ENCODE measurements around the gene C1QL2. TPM values are rescaled to one million over a fixed set of nuclear protein-coding genes. Genes with fewer than 3 reads are reported as not detected.

The C1QL2 gene
- total RNA-seq, 3 donors from 2014 or later (not counting 1 experiment from before 2014, with no cell fraction given) = not detected

DNA sequence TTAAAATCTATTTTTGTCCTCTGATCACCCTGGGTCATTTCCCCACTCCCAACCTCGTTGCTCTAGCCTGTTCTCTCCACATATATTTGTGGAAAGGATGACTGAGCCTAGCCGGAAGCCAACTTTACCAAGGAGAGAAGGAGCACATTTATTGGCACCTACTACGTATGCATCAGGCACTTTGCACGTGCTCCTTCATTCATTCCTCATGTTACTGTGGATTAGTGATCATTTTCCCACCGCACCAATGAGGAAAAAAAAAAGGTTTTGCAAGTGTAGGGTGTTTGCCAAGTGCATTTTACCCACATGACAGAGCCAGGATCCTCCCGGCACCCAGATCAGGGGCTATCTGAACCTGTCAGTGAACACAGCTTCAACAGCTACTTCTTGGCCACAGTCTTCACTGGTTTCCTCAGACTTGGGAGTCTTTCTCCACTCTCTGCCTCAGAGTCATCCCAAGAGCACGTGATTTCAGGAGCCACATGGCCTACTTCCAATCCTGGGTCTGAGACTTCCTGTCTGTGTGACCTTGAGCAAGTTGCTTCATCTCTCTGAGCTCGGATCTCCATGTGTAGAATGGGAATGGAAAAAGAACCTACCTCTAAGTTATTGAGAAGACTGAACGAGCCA lies 1.9 kb upstream of the C1QL2 start:
- TF ChIP-seq, protein P1, sequence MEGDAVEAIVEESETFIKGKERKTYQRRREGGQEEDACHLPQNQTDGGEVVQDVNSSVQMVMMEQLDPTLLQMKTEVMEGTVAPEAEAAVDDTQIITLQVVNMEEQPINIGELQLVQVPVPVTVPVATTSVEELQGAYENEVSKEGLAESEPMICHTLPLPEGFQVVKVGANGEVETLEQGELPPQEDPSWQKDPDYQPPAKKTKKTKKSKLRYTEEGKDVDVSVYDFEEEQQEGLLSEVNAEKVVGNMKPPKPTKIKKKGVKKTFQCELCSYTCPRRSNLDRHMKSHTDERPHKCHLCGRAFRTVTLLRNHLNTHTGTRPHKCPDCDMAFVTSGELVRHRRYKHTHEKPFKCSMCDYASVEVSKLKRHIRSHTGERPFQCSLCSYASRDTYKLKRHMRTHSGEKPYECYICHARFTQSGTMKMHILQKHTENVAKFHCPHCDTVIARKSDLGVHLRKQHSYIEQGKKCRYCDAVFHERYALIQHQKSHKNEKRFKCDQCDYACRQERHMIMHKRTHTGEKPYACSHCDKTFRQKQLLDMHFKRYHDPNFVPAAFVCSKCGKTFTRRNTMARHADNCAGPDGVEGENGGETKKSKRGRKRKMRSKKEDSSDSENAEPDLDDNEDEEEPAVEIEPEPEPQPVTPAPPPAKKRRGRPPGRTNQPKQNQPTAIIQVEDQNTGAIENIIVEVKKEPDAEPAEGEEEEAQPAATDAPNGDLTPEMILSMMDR (IDR thresholded peaks at IDR 0.05) = no peak
- Histone ChIP-seq H3K4me3 (ENCODE audit: low read length) (no peak overlapping the region), H3K36me3 (ENCODE audit: control insufficient read depth, insufficient read depth, low read length) (no peaks in the 10 kb centered on the region), H3K4me1 (ENCODE audit: control insufficient read depth, insufficient read depth, low read length) (no peaks in the 10 kb centered on the region), H3K9me3 (ENCODE audit: control insufficient read depth, insufficient read depth, low read length) (no peaks in the 10 kb centered on the region), H3K27ac (ENCODE audit: low read length) (no peak overlapping the region), H3K27me3 (ENCODE audit: control insufficient read depth, insufficient read depth, low read length) (peaks cover 2% of the 10 kb centered on the region)
- H3K4me3 Mint-ChIP-seq = no peak overlapping the region
- no peak for ATAC-seq
- peaks cover 37 to 47% of the 10 kb centered on the region in 2 donors for H3K27me3 Mint-ChIP-seq (ENCODE audit: low read depth in 2 of 2)
- H3K9me3 Mint-ChIP-seq = no peaks in the 10 kb centered on the region
- no peaks in the 10 kb centered on the region for H3K36me3 Mint-ChIP-seq
- WGBS (ENCODE audit: insufficient coverage) = 64% methylated on average over 6 of the region's 9 CpGs
- intact Hi-C loops (cut with micrococcal nuclease) = no loop called here
- DNase-seq = no peak
- no peaks in the 10 kb centered on the region for H3K4me1 Mint-ChIP-seq
- H3K27ac Mint-ChIP-seq = no peak overlapping the region

DNA sequence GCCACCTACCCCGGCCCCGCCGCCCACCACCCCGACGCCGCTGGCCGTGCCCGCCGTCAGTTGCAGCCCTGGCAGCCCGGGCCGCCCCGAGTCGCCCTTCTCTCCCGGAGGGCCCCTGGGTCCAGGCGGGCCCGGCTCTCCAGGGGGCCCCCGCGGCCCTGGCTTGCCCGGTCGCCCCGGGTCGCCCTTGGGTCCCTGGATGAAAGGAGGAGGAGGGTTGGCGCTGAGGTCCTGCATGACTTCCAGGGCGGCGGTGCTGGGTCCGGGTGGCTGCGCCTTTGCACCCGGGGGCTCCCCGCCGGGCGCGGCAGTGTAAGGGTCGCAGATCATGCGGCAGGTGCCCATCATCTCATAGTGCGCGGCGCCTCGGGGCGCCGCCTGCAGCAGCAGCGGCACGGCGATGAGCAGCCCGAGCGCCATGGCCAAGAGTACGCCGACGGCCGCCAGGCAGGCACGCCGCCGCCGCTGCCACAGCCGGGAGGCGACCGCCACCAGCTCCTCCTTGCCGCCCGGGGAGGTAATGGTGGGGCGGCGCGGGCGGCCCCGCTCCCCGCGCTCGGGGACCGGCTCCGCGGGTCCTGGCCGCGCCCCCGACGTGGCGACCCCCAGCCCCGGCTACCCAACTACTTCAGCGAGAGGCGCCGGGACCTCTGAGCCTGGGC lies 570 bp downstream of the C1QL2 start:
- no peak for DNase-seq
- no peak overlapping the region for H3K4me3 ChIP-seq (ENCODE audit: low read length)
- TF ChIP-seq, protein P1 (IDR thresholded peaks at IDR 0.05) = no peak
- Mint-ChIP-seq H3K27me3 (ENCODE audit: low read depth in 2 of 2) (peaks cover 42 to 56% of the 10 kb centered on the region in 2 donors), H3K4me3 (no peak overlapping the region), H3K4me1 (no peaks in the 10 kb centered on the region), H3K9me3 (no peaks in the 10 kb centered on the region), H3K36me3 (no peaks in the 10 kb centered on the region), H3K27ac (no peak overlapping the region)
- intact Hi-C loops (cut with micrococcal nuclease) = no loop called here
- no peak for ATAC-seq
- H3K9me3 ChIP-seq (ENCODE audit: control insufficient read depth, insufficient read depth, low read length) = no peaks in the 10 kb centered on the region
- H3K27me3 ChIP-seq (ENCODE audit: control insufficient read depth, insufficient read depth, low read length) = peaks cover 7% of the 10 kb centered on the region
- 7% methylated on average over 77 of the region's 78 CpGs for WGBS (ENCODE audit: insufficient coverage)
- no peaks in the 10 kb centered on the region for H3K4me1 ChIP-seq (ENCODE audit: control insufficient read depth, insufficient read depth, low read length)
- no peak overlapping the region for H3K27ac ChIP-seq (ENCODE audit: low read length)
- H3K36me3 ChIP-seq (ENCODE audit: control insufficient read depth, insufficient read depth, low read length) = no peaks in the 10 kb centered on the region

DNA sequence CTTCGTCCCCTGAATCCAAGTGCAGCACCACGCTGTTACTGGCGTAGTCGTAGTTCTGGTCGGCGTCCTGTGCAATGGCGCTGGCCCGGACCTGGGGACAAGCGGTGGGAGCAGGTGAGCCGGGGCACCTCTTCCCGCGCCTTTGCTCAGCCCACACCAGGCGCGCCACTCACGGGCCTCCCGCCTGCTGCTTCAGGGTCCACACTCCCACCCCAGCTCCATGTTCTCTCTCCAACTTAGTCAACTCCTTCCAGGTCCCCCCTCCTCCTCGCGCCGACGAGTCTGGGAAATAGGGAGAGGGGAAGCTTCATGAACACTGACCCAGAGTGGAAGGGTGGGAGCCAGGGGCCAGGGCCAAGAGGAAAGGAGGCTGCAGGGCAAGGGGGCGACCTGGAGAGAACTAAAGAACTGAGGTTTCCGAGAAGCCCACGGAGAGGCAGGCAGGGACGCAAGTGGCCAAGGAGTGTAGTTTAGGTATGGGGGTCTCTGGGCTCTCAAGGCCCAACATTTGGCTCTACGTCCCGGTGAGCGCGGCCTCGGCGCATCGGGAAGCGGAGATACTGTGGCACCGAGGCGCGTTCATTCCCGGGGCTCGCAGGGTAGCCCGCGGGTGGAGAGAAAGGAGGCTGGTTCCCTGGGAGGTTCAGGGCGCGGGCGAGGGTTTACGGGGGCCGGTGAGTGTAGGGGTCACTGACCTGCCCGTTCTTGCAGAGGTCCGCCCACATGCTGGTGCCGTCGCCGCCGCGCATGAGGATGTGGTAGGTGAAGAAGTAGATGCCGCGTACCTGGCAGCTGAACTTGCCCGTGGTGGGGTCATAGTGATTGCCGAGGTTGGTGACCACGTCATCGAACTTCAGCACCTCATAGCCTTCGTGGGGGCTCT lies 1.4 kb downstream of the C1QL2 start:
- no peaks in the 10 kb centered on the region for H3K9me3 ChIP-seq (ENCODE audit: control insufficient read depth, insufficient read depth, low read length)
- no peak overlapping the region for H3K4me3 Mint-ChIP-seq
- H3K27me3 Mint-ChIP-seq (ENCODE audit: low read depth in 2 of 2) = peaks cover 42 to 59% of the 10 kb centered on the region in 2 donors
- H3K9me3 Mint-ChIP-seq = no peaks in the 10 kb centered on the region
- H3K27ac ChIP-seq (ENCODE audit: low read length) = no peak overlapping the region
- no peaks in the 10 kb centered on the region for H3K36me3 ChIP-seq (ENCODE audit: control insufficient read depth, insufficient read depth, low read length)
- ATAC-seq (no peak), DNase-seq (no peak)
- no peaks in the 10 kb centered on the region for H3K4me1 Mint-ChIP-seq
- peaks cover 7% of the 10 kb centered on the region for H3K27me3 ChIP-seq (ENCODE audit: control insufficient read depth, insufficient read depth, low read length)
- intact Hi-C loops (cut with micrococcal nuclease) = no loop called here
- H3K4me3 ChIP-seq (ENCODE audit: low read length) = no peak overlapping the region
- H3K4me1 ChIP-seq (ENCODE audit: control insufficient read depth, insufficient read depth, low read length) = no peaks in the 10 kb centered on the region
- H3K27ac Mint-ChIP-seq = no peak overlapping the region
- no peaks in the 10 kb centered on the region for H3K36me3 Mint-ChIP-seq
- 8% methylated on average over 55 of the region's 58 CpGs for WGBS (ENCODE audit: insufficient coverage)
- TF ChIP-seq, protein P1 (IDR thresholded peaks at IDR 0.05) = no peak

Measured in natural killer cell (primary cell).